ENCODE measurements around the gene TWF2. TPM values are rescaled to one million over a fixed set of nuclear protein-coding genes. Genes with fewer than 3 reads are reported as not detected.

The TWF2 gene
- total and polyA plus RNA-seq, 2 of the 13 experiments (the other 11 are each of a cell fraction or from before 2014, with no cell fraction given) = 45.5 to 108 TPM

- TF ChIP-seq ZNF350 (CRISPR knock-in tag; IDR thresholded peaks at IDR 0.05; ENCODE audit: borderline replicate concordance, low read depth) = no peak; the same call in 1 of the 2 replicates
- TF ChIP-seq, protein P1, sequence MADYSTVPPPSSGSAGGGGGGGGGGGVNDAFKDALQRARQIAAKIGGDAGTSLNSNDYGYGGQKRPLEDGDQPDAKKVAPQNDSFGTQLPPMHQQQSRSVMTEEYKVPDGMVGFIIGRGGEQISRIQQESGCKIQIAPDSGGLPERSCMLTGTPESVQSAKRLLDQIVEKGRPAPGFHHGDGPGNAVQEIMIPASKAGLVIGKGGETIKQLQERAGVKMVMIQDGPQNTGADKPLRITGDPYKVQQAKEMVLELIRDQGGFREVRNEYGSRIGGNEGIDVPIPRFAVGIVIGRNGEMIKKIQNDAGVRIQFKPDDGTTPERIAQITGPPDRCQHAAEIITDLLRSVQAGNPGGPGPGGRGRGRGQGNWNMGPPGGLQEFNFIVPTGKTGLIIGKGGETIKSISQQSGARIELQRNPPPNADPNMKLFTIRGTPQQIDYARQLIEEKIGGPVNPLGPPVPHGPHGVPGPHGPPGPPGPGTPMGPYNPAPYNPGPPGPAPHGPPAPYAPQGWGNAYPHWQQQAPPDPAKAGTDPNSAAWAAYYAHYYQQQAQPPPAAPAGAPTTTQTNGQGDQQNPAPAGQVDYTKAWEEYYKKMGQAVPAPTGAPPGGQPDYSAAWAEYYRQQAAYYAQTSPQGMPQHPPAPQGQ (CRISPR knock-in tag; IDR thresholded peaks at IDR 0.05; ENCODE audit: borderline replicate concordance) = no peak
- no peak for TF ChIP-seq ZNF556 (CRISPR knock-in tag; IDR thresholded peaks at IDR 0.05; ENCODE audit: borderline replicate concordance)
- no peak for TF ChIP-seq ZNF264 (CRISPR knock-in tag; IDR thresholded peaks at IDR 0.05)
- TF ChIP-seq ZNF746 (CRISPR knock-in tag; IDR thresholded peaks at IDR 0.05) = 0 out of 2 replicates have a peak, but pooled peaks have one; percentile 19
- TF ChIP-seq SOX5 (CRISPR knock-in tag; IDR thresholded peaks at IDR 0.05; ENCODE audit: borderline replicate concordance) = no peak
- peak; percentile 66; the same call in 1 of the 3 replicates for TF ChIP-seq MXI1 (IDR thresholded peaks at IDR 0.05; ENCODE audit: borderline replicate concordance, low read depth, low read length)
- no peak for TF ChIP-seq EED (CRISPR knock-in tag; IDR thresholded peaks at IDR 0.05)
- TF ChIP-seq MTA3 (CRISPR knock-in tag; IDR thresholded peaks at IDR 0.05) = no peak
- no peak for TF ChIP-seq ZSCAN30 (CRISPR knock-in tag; IDR thresholded peaks at IDR 0.05)
- peak; percentile 62 for TF ChIP-seq ISL2 (CRISPR knock-in tag; IDR thresholded peaks at IDR 0.05)
- TF ChIP-seq HOXA5 (CRISPR knock-in tag; IDR thresholded peaks at IDR 0.05) = peak; percentile 58; the same call in 1 of the 2 replicates
- no peak for TF ChIP-seq TIGD3 (CRISPR knock-in tag; IDR thresholded peaks at IDR 0.05; ENCODE audit: borderline replicate concordance)
- TF ChIP-seq PHF8 (CRISPR knock-in tag; IDR thresholded peaks at IDR 0.05) = peak; percentile 82
- peak; percentile 34 for TF ChIP-seq ASH2L (IDR thresholded peaks at IDR 0.05; ENCODE audit: insufficient read length, low read depth, low read length)
- no peak for TF ChIP-seq CREB1 (IDR thresholded peaks at IDR 0.05)
- no peak for TF ChIP-seq CREB1 (CRISPR knock-in tag; IDR thresholded peaks at IDR 0.05)
- peak; percentile 73 for TF ChIP-seq MED1 (CRISPR knock-in tag; IDR thresholded peaks at IDR 0.05)
- TF ChIP-seq SMAD3 (CRISPR knock-in tag; IDR thresholded peaks at IDR 0.05) = 0 out of 2 replicates have a peak, but pooled peaks have one; percentile 0
- no peak for TF ChIP-seq THAP7 (CRISPR knock-in tag; IDR thresholded peaks at IDR 0.05)
- TF ChIP-seq ZNF75D (CRISPR knock-in tag; IDR thresholded peaks at IDR 0.05; ENCODE audit: borderline replicate concordance) = no peak
- TF ChIP-seq HOXA7 (CRISPR knock-in tag; IDR thresholded peaks at IDR 0.05) = no peak
- TF ChIP-seq CTCF (CRISPR knock-in tag; IDR thresholded peaks at IDR 0.05) = peak; percentile 59
- 0 out of 2 replicates have a peak, but pooled peaks have one; percentile 19 for TF ChIP-seq ESRRA (CRISPR knock-in tag; IDR thresholded peaks at IDR 0.05; ENCODE audit: low read depth)
- no peak for TF ChIP-seq ZFP1 (CRISPR knock-in tag; IDR thresholded peaks at IDR 0.05)
- TF ChIP-seq RARG (CRISPR knock-in tag; IDR thresholded peaks at IDR 0.05; ENCODE audit: low read depth) = no peak
Measured at GRCh38 chr3:52238761-52239701, at the start of gene TWF2 (continued).
